Ramos (cell line): Measurements from ENCODE around the gene TRAPPC10.
"Not testable (repeated sequence)": the region's sequence is repeated elsewhere in the genome, so short reads cannot be mapped to it uniquely, and the experiment has no call there.

ENCODE experiments used
- in situ Hi-C: fragments of 300-500 bp; cut with MboI; formaldehyde crosslinking; loops from one replicate; pipeline ENCODE4 v1.14.3; 2022; ENCODE audit warnings: low sequenced_read_pairs; ENCODE audit not compliant: unreplicated experiment

The TRAPPC10 gene

DNA sequence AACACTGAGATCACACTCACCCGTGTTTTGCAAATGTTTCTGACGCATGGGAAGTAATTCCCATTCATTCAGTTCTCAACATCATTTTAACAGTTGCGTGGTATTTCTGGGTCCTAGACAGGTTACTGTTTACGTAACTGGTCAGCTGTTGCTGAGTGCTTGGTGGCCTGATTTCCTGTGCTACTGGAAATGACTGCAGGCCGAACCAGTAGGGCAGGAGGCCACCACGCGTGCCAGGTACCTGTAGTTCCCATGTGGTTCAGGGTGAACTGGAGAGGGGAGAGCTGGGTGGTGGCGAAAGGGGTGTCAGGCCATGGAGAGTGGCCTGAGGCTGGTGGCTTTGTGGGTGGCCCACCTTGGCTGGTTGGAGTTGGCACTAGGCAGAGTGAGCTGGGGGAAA, 122.6 kb downstream of the TRAPPC10 start:
- in situ Hi-C loops, result not testable (repeated sequence)

DNA sequence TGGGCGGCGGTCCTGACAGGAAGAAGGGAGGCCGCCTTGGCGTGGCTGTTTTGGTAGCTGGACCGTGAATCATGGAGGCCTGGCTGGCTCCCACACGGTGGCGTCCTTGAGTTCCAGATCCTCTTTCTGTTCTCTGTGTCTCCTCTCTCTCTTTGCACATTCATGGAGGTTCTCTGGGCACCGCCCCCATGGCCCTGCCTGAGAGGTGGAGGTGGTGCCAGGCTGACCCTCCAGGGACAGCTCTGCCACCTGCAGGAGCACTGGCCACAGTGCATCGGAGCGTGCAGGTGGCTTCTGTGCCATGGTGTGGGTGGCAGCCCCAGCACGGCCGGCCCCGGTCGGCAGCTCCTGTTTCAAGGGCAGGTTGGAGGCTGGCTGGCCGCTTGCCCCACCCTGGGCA, 125.9 kb downstream of the TRAPPC10 start:
- in situ Hi-C loops, result not testable (repeated sequence)

DNA sequence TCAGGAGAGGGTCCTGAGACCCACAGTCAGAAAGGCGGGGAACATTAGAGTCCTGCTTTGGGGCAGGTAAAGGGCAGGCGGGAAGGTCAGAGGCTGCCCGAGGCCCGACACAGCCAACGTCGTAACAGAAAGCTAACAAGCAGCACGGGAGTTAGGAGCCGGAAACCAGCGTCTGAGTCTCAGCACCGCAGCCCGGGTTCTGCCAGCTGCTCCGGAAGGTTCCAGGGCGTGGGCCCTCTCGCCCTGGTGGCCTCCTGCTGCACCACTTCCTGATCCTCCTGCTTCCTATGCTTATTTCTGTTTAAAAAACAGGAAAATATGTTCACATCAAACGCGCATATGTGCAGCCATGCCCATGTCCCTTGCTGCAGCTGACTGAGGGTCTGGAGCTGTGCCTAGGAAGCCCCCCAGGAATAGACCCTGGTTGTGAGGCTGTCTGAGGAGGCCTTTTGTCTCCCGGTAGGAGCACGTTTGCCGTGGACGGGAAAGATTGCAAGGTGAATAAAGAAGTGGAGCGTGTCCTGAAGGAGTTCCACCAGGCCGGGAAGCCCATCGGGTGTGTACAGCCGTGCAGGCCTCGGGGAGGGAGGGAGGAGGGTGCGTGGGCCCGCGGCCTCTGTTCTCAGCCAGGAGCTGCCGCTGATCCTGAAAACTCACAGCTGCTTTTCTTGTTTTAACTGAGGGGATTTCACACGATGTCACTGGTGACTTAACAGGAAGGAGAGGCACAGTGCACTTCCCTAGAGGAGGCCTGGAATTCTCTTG, 127.9 kb downstream of the TRAPPC10 start:
- in situ Hi-C loops, result not testable (repeated sequence)

DNA sequence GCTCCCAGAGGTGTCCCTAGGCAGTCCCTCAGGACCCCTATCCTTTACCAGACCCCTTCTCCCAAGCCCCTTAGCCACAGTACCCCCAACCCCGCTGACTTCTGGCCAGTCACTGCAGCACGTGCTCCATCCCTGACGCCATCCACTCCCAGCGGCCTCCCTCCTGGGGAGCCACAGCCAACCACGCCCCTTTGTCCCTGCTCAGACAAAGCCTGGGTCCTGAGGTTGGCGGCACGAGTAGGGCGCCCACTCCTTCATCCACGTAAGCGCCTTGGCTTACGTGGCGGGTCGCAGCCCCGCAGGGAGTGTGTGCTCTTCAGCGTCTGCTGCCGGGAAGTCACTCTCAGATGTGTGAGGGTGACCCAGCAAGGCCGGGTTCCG, 128.4 kb downstream of the TRAPPC10 start:
- in situ Hi-C loops, result not testable (repeated sequence)

DNA sequence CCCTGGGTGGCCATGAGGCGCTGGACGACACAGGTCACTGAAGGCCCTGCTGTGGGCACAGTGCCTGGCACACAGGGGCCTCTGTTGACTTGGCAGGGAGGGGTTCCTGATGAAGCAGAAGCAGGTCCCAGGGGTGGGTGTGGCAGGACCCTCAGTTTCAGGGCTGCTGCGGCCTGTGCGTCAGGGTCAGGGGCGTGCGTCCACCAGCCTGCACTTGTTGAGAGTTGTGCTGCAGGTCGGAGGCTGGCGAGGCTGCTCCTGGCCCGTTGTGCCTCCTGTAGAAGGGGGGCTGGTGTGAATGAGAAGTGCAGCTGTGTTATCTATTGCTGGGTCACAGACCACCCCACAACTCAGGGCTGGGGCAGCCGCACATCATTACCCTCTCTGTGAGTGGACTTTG, 130.4 kb downstream of the TRAPPC10 start:
- in situ Hi-C loops, result not testable (repeated sequence)

DNA sequence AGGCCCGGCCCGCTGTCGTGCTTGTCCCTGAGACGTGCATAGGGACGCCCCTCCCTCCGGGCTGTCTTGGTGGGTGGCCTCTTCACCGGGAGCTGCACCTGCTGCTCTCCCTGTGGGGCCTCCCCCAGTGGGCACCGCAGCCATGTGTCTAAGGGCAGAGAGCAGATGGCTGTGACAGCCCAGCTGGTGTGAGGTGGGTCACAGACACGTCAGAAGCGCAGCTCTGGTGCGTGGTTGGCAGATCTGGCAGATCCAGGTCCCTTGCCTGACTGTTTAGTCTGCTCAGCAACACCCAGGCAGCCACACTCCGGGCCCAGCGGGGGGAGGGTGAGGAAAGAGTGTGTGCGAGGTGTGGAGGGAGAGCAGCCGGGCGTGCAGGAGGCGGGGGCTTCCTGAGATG, 131.3 kb downstream of the TRAPPC10 start:
- in situ Hi-C loops, result not testable (repeated sequence)

DNA sequence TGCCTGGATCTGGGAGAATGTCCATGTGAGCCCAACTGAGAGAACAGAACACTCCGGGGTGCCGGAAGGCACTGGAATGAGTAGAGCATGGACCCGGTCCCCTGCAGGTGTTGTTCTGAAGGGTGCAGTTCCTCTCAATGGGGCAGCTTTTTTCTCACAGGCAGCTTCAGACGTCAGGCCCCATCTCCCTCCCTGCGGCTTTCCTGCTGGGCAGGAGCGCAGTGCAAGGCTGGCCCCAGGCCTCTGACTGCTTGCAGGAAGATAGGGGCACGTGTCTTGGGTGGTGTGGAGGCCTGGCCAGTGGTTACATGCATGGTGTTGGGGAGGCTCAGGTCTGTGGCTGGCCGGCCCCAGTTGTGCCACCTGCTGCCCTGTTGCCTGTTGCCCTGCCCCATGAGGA, 131.9 kb downstream of the TRAPPC10 start:
- in situ Hi-C loops, result not testable (repeated sequence)

DNA sequence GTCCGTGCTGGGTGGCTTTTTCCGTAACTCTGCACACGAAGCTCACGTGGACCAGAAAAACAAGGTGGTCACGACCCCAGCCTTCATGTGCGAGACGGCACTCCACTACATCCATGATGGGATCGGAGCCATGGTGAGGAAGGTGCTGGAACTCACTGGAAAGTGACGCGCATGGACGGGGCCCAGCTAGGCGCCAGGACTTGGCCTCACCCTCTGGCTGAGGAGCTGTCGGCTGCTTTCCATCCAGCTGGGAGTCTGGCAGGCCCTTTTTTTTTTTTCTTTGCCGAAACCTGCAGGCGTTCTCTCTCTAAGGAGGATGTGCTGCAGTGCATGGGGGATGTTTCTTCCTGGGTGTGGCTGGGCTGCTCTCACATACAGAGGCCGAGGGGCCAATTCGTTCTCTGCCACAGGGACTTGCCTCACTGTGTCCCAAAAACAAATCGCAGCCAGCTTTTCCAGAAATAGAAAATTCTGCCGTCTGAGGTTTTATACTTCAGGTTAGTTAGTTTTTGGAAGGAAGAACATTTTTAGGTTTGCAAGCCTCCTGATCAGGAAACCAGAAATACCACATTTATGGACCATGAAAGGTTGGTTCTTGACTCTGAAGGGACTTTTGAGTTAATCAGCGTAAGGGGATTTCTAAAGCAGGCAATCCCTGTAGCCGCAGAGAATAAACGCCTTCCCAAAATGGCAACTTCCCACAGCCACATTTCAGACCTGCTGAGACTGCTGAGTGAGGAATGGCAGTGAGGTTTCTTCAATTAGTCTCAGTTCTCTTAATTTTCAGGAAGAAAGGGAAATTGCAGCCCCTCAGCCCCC, 132.9 kb downstream of the TRAPPC10 start:
- in situ Hi-C loops, result not testable (repeated sequence)

DNA sequence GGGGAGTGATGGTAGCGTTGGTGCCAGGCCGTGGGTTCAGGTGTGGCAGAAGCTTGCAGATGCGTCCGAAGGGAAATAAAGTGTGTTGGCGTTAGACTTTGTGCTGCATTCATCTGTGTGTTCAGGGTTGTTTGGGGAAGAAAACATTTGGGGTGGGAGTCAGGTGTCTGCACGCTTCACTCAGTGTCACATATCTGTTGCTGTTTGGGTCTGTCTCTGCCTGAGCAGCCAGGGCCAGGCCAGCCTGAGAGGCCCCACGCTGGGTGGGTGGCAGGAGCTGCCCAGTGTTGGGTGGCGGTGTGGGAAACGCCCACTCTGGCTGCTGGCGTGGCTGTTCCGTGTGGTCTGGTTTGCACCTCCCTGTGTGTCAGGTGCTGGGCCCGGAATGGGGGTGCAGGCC, 133.5 kb downstream of the TRAPPC10 start:
- in situ Hi-C loops, result not testable (repeated sequence)

DNA sequence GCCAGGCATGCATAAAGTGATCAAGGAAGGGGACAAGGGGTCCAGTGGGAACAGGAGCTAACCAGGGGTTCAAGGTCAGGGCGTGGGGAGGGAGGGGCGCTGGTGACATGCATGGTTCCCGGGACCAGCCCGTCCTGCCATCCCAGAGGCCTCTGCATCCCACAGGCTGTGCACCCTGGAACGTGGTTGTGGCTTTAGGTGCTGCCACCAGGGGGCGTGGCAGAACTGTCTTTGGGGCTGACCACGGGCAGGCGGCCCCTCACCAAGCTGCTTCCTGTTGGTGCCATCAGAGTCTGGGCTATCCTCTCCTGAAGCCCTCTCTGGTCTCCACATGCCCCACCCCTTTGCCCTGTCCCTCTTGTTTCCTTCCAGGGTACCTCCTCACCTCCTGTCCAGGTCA, 135.0 kb downstream of the TRAPPC10 start:
- in situ Hi-C loops, result not testable (repeated sequence)

DNA sequence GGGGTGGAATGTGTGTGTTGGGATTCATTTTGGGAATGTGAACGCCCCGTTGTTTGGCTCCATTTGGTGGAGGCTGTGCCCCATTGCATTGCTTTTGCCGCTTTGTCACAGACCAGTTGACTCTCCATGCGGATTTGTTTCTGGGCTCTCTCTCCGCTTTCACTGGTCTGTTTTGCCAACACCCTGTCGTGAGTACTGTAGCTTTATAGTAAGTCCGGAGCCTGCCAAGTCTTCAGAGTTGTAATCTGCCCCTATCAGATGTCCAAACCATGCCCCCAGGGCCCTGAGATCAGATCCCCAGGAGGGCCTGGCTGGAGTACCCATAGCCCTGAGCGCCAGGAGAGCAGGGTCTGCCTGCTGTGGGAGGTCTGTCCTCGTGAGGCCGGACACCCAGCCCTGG, 138.1 kb downstream of the TRAPPC10 start:
- in situ Hi-C loops, result not testable (repeated sequence)

DNA sequence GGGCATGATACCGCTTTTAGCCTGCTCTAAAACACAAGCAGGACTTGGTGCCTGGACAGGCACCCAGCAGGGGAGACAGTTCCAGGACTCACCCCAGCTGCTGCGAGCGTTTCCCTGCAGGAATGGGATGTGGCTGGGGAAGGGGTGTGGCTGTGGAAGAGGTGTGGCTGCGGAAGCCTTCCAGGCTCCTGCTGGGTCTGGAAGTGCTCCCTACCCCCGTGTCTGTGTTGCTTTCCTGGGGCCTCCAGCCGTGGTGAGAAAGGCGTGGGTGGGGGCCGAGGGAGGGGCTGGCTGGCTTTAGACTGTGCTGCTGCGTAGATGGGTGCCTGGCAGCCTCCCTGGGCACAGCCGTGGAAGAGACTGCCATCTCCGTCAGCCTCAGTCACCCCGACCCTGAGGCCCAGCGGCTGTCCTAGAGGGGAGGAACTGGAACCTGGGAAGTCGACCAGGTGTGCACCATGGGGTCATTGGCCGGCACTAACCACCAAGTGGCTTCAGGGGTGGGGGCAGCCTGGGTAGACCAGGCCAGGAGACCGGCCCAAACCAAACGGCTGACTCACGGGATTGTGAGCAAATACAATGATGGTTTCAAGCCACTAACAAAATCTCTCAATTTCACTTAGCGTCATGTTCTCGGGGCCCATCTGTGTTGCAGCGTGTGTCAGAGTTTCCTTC, 141.2 kb downstream of the TRAPPC10 start:
- in situ Hi-C loops, result not testable (repeated sequence)

DNA sequence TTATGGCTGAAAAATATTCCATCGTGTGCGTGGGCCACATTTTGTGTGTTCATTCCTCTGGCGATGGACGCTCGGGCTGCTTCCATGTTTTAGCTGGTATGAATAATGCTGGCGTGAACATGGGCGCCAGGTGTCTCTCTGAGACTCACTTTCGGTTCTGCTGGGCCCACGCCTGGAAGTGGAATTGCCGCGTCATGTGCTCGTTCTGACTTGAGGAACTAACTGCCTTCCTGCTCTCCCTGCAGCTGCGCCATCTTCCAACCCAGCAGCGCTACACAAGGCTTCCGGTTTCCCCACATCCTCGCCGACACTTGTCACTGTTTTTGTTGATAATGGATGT, 141.8 kb downstream of the TRAPPC10 start:
- in situ Hi-C loops, result not testable (repeated sequence)

DNA sequence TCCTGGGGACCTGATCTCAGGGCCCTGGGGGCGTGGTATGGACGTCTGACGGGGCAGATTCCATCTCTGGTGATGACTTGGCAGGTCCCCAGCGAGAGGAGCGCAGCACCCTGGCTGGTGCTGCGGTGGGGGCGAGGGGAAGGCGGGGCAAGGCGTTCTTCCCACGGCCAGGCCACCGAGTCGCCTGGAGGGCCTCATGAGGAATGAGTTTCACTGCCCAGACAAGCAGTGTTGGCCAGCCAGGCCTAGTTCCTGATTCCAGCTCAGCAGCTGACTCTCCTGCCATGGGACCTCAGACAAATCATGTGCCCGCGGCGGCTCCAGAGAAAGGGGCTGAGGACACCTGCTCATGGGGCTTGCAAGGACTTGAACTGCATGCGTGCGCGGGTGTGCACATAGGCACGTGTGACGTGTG, 142.7 kb downstream of the TRAPPC10 start:
- in situ Hi-C loops, result not testable (repeated sequence)

DNA sequence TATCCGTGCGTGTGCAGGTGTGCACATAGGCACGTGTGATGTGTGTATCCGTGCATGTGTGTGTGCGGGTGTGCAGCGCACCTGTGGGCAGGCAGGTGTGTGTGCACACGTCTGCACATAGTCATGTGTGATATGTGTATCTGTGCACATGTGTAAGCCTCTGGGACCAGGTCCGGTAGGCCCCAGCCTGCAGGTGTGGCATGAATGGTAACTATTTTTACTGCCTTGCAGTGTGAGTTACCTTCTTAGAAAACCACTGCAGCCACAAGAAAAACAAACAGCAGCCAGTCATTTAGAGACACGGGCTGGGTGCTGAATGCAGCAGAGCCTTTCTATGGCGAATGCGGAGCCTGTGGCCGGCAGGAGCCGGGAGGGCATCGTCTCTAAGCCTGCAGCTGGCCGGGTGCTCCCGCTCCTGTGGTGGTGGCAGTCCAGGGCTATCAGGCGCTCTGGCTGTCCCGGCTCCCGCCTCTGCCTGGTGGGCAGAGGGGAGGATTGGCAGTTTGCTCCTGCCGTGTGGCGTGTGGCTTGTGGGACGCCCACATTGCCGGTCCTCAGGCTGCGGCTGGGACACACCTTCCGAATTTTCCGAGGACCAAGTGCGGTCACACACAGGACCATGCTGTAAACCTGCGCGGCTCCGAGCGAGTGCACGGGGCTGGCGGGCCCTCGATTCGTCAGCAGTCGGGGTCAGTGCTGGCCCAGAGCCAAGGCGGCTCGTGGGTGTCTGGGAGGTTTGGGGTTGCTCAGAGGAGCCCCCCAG, 143.3 kb downstream of the TRAPPC10 start:
- in situ Hi-C loops, result not testable (repeated sequence)

DNA sequence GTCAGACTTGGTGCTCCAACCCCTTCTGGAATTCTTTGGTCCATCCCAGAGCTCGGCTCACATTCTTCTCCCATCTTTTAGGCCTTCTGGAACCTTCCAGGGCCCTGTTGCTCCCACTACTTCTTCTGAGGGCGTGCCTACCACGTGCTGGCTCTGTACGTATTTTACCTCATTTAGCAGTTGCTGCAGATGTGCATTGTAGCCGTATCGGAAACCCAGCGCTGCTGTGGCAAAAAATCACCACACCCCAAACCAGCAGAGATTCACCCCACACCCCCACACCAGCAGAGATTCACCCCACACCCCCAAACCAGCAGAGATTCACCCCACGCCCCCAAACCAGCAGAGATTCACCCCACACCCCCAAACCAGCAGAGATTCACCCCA, 143.9 kb downstream of the TRAPPC10 start:
- in situ Hi-C loops, result not testable (repeated sequence)
